Measurements from ENCODE around the gene PRRC1. TPM values are rescaled to one million over a fixed set of nuclear protein-coding genes. Genes with fewer than 3 reads are reported as not detected.

PRRC1 gene
- polyA plus RNA-seq, 1 donor from 2014 or later, result 36.3 TPM

GRCh38 chr5:127514816-127515215 lies 2.6 kb upstream of the PRRC1 start:
- Histone ChIP-seq H2AFZ (ENCODE audit: low read depth, low read length) (no peak overlapping the region), H3K27me3 (ENCODE audit: insufficient read depth, low read depth, low read length) (no peaks in the 10 kb centered on the region), H3K27ac (ENCODE audit: low read length) (no peak overlapping the region), H3K4me2 (ENCODE audit: low read length) (no peak overlapping the region), H3K9ac (ENCODE audit: low read length) (no peak overlapping the region), H3K36me3 (ENCODE audit: insufficient read depth, low read length) (peaks cover 5% of the 10 kb centered on the region), H3K9me2 (ENCODE audit: insufficient read depth, low read length) (no peaks in the 10 kb centered on the region), H3K4me3 (ENCODE audit: low read length) (no peak overlapping the region), H3F3A (ENCODE audit: insufficient read depth, low read length, poor library complexity, severe bottlenecking) (no peaks in the 10 kb centered on the region), H3K9me3 (ENCODE audit: low read length) (no peaks in the 10 kb centered on the region), H4K20me1 (ENCODE audit: insufficient read depth) (no peaks in the 10 kb centered on the region), H3K79me2 (replicated peaks; ENCODE audit: insufficient read depth, low read length) (peaks cover 18% of the 10 kb centered on the region)
- TF ChIP-seq REST (IDR thresholded peaks at IDR 0.05; ENCODE audit: borderline replicate concordance) (no peak), POLR2AphosphoS5 (IDR thresholded peaks at IDR 0.05) (no peak), EZH2 (IDR thresholded peaks at IDR 0.05; ENCODE audit: borderline replicate concordance, insufficient read depth, low read length, poor library complexity, severe bottlenecking) (no peak), CTCF (IDR thresholded peaks at IDR 0.05; ENCODE audit: poor library complexity, severe bottlenecking) (no peak), SMC3 (conservative IDR thresholded peaks at IDR 0.05; ENCODE audit: poor library complexity) (no peak), RAD21 (conservative IDR thresholded peaks at IDR 0.05) (no peak), MXI1 (conservative IDR thresholded peaks at IDR 0.05; ENCODE audit: poor library complexity, severe bottlenecking) (no peak), EP300 (conservative IDR thresholded peaks at IDR 0.05; ENCODE audit: poor library complexity, severe bottlenecking) (no peak), TAF1 (IDR thresholded peaks at IDR 0.05; ENCODE audit: low read depth) (no peak)

GRCh38 chr5:127515693-127516440 lies 1.6 kb upstream of the PRRC1 start:
- H3K4me3 ChIP-seq (ENCODE audit: low read length), result no peak overlapping the region

More at GRCh38 chr5:127515693-127516440, 1.6 kb upstream of the PRRC1 start:
- Histone ChIP-seq H3K36me3 (ENCODE audit: insufficient read depth, low read length) (peaks cover 9% of the 10 kb centered on the region), H3K9me3 (ENCODE audit: low read length) (no peaks in the 10 kb centered on the region), H3K27me3 (ENCODE audit: insufficient read depth, low read depth, low read length) (no peaks in the 10 kb centered on the region), H3K79me2 (replicated peaks; ENCODE audit: insufficient read depth, low read length) (peaks cover 28% of the 10 kb centered on the region), H3F3A (ENCODE audit: insufficient read depth, low read length, poor library complexity, severe bottlenecking) (no peaks in the 10 kb centered on the region), H3K9me2 (ENCODE audit: insufficient read depth, low read length) (no peaks in the 10 kb centered on the region), H2AFZ (ENCODE audit: low read depth, low read length) (no peak overlapping the region), H4K20me1 (ENCODE audit: insufficient read depth) (no peaks in the 10 kb centered on the region), H3K4me2 (ENCODE audit: low read length) (no peak overlapping the region), H3K9ac (ENCODE audit: low read length) (no peak overlapping the region), H3K27ac (ENCODE audit: low read length) (no peak overlapping the region)
- no peak for TF ChIP-seq MXI1 (conservative IDR thresholded peaks at IDR 0.05; ENCODE audit: poor library complexity, severe bottlenecking)
- TF ChIP-seq RAD21 (conservative IDR thresholded peaks at IDR 0.05), result no peak
- no peak for TF ChIP-seq REST (IDR thresholded peaks at IDR 0.05; ENCODE audit: borderline replicate concordance)
- no peak for TF ChIP-seq CTCF (IDR thresholded peaks at IDR 0.05; ENCODE audit: poor library complexity, severe bottlenecking)
- no peak for TF ChIP-seq EP300 (conservative IDR thresholded peaks at IDR 0.05; ENCODE audit: poor library complexity, severe bottlenecking)
- TF ChIP-seq EZH2 (IDR thresholded peaks at IDR 0.05; ENCODE audit: borderline replicate concordance, insufficient read depth, low read length, poor library complexity, severe bottlenecking), result no peak
- no peak for TF ChIP-seq SMC3 (conservative IDR thresholded peaks at IDR 0.05; ENCODE audit: poor library complexity)
- TF ChIP-seq POLR2AphosphoS5 (IDR thresholded peaks at IDR 0.05), result no peak
